K562 (cell line): Measurements from ENCODE around the gene MAD2L1BP. TPM values are rescaled to one million over a fixed set of nuclear protein-coding genes. Genes with fewer than 3 reads are reported as not detected.
A peak's percentile ranks its signal among the peaks of the same experiment; 100 is the strongest.

Experiments used
- FOS ChIP-seq: IDR thresholded peaks from 3 replicates; pipeline ENCODE4 v1.6.1; 2011; ENCODE audit not compliant: insufficient read length; ENCODE audit errors: extremely low read depth
- HDAC3 ChIP-seq: fragments of 450-650 bp; IDR thresholded peaks from 2 replicates; pipeline ENCODE4 v1.6.1; 2018; ENCODE audit warnings: borderline replicate concordance, mild to moderate bottlenecking, moderate library complexity; ENCODE audit not compliant: partially characterized antibody
- HDGF ChIP-seq: fragments of 450-650 bp; IDR thresholded peaks from 2 replicates; pipeline ENCODE4 v1.6.1; 2016
- KDM2B ChIP-seq: fragments of 250-450 bp; sonication (Bioruptor Pico); IDR thresholded peaks from 2 replicates; pipeline ENCODE4 v1.8.0; 2021; ENCODE audit warnings: mild to moderate bottlenecking, moderate library complexity
- KLF10 ChIP-seq: fragments of 250-450 bp; sonication (Bioruptor Pico); IDR thresholded peaks from 2 replicates; pipeline ENCODE4 v1.6.1; 2021; ENCODE audit warnings: matching md5 sums
- KLF16 ChIP-seq: IDR thresholded peaks from 2 replicates; pipeline ENCODE4 v1.6.1; 2016; ENCODE audit warnings: antibody characterized with exemption
- NFXL1 ChIP-seq: fragments of 450-650 bp; formaldehyde crosslinking; IDR thresholded peaks from 2 replicates; pipeline ENCODE4 v1.4.0; 2021; ENCODE audit warnings: mild to moderate bottlenecking
- RCOR1 ChIP-seq, 2 experiments: IDR thresholded peaks; 2 replicates each; pipeline ENCODE4 v1.6.1; 2012; ENCODE audit warnings: low read depth in 2 of 2, low read length in 2 of 2, borderline replicate concordance in 1 of 2, improper control_type of control experiment in 1 of 2
- SETDB1 ChIP-seq: IDR thresholded peaks from one replicate; pipeline ENCODE4 v1.6.1; 2012; ENCODE audit warnings: low read length, control low read depth, inconsistent platforms
- SMARCE1 ChIP-seq: fragments of 450-650 bp; IDR thresholded peaks from 2 replicates; pipeline ENCODE4 v1.7.1; 2016; ENCODE audit warnings: mild to moderate bottlenecking
- SP2 ChIP-seq: IDR thresholded peaks from 2 replicates; pipeline ENCODE4 v1.6.1; 2011; ENCODE audit warnings: mild to moderate bottlenecking, low read depth, low read length, moderate library complexity; ENCODE audit not compliant: poor library complexity, severe bottlenecking; ENCODE audit errors: extremely low read depth
- SUPT5H ChIP-seq: fragments of 450-650 bp; IDR thresholded peaks from 2 replicates; pipeline ENCODE4 v1.6.1; 2016
- TBP ChIP-seq: optimal IDR thresholded peaks from 2 replicates; pipeline ENCODE3; 2011; ENCODE audit warnings: low read depth, low read length, improper control_type of control experiment
- THRA ChIP-seq: fragments of 450-650 bp; IDR thresholded peaks from 2 replicates; pipeline ENCODE4 v1.6.1; 2017; ENCODE audit warnings: mild to moderate bottlenecking, moderate library complexity
- ZNF609 ChIP-seq: sonication (generic); formaldehyde crosslinking; IDR thresholded peaks from 2 replicates; pipeline ENCODE4 v1.8.1; 2023; ENCODE audit warnings: missing genetic modification reagents, mild to moderate bottlenecking, borderline replicate concordance
- polyA plus RNA-seq, 8 experiments: library from polyadenylated mRNA; depleted of rRNA in 4 of 8; stranded (reverse) in 5 of 8; unstranded in 3 of 8; fragments of >200 nt; fragmentation: Nextera tagmentation in 2 of 8; fragmentation: Illumina TruSeq in 1 of 8; extraction: Ambion mirVana in 2 of 8; extraction: Trizol in 1 of 8; gene quantifications; 2 replicates each; pipeline versions ENCODE4 v1.2.1 to v1.2.3, GENCODE V29; 2011 to 2014; ENCODE audit warnings: inconsistent platforms in 1 of 8, missing spikeins in 1 of 8
- total RNA-seq, 7 experiments: library from RNA; depleted of rRNA in 6 of 7; stranded (reverse); fragments of >200 nt in 6 of 7; fragmentation: Illumina TruSeq in 2 of 7; extraction: Trizol in 2 of 7; gene quantifications; 2 replicates each; pipeline versions ENCODE4 v1.2.1 to v1.2.3, GENCODE V29; 2011 to 2021; ENCODE audit warnings: low replicate concordance in 1 of 7
- TF ChIP-seq, protein P1 (sequence below): fragments of 250-450 bp; sonication (Bioruptor Pico); IDR thresholded peaks from 2 replicates; pipeline ENCODE4 v1.8.0; 2022; ENCODE audit warnings: moderate library complexity, mild to moderate bottlenecking, inconsistent platforms
- TF ChIP-seq, protein P2 (sequence below): fragments of 450-650 bp; IDR thresholded peaks from 2 replicates; pipeline ENCODE4 v1.6.1; 2016
- TF ChIP-seq, protein P3 (sequence below): fragments of 450-650 bp; formaldehyde crosslinking; conservative IDR thresholded peaks from 2 replicates; pipeline ENCODE4 v1.4.0; 2022; ENCODE audit warnings: mild to moderate bottlenecking, missing genetic modification characterization
- TF ChIP-seq, protein P4 (sequence below): sonication (generic); formaldehyde crosslinking; IDR thresholded peaks from 2 replicates; pipeline ENCODE4 v1.9.0; 2022; ENCODE audit warnings: mild to moderate bottlenecking, missing genetic modification reagents

MAD2L1BP gene
- total and polyA plus RNA-seq, 9 of the 15 experiments (the other 6 are each of a cell fraction or from before 2014, with no cell fraction given), result 69.7 to 321 (median 111) TPM

DNA sequence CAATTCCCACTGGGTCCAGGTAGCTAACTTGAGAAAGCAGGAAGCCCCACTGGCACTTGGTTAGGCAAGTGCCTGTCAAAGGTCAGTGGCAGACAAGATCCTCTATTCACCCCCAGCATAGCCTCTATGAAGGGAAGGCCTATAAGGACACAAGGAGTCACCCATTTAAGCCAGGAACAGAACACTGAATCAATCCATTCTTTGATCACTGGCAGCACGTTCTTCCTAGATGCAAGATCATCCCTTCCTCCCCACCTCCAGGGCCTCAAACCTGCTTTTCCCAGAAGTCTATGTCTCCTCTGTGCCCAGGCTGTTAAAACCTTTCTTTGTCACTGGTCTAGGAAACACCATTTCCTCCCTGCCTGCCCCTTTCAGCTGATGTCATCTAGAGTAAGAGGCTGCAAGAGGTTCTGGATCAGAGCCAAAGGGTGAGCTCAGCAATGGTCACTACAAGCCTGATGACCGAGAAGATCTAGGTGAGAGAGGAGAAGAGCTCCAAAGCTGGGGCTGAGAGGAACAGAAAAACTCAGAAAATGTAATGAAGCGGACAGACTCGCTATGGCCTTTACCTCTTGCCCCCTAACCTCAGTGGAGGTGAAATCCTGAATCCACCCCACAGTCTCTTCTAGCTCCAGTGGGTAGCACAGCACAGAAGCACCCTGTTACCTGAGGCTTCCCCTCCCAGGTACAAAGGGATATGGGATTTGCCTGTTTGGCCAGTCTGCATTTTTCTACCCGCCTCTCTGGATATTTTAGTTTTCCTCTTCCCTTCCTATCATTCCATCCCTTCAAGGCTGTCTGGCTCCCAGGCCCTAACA lies 8.4 kb upstream of the MAD2L1BP start (continued):
- TF ChIP-seq ZNF609 (CRISPR knock-in tag) (no peak), KLF10 (CRISPR knock-in tag) (no peak; the same call in 1 of the 2 replicates), SETDB1 (no peak), KDM2B (CRISPR knock-in tag) (no peak), SP2 (no peak), THRA (no peak), SUPT5H (peak; percentile 77), KLF16 (no peak), NFXL1 (CRISPR knock-in tag) (peak; percentile 91; the same call in 1 of the 2 replicates), HDGF (no peak), SMARCE1 (peak; percentile 85), RCOR1 (IDR thresholded peaks at IDR 0.05; ENCODE audit: borderline replicate concordance in 1 of 2, low read depth in 2 of 2, low read length in 2 of 2) (no peak), HDAC3 (no peak), TBP (peak; percentile 57), FOS (no peak)
- TF ChIP-seq, protein P1, sequence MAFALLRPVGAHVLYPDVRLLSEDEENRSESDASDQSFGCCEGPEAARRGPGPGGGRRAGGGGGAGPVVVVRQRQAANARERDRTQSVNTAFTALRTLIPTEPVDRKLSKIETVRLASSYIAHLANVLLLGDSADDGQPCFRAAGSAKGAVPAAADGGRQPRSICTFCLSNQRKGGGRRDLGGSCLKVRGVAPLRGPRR (CRISPR knock-in tag), result peak; percentile 88
- TF ChIP-seq, protein P2, sequence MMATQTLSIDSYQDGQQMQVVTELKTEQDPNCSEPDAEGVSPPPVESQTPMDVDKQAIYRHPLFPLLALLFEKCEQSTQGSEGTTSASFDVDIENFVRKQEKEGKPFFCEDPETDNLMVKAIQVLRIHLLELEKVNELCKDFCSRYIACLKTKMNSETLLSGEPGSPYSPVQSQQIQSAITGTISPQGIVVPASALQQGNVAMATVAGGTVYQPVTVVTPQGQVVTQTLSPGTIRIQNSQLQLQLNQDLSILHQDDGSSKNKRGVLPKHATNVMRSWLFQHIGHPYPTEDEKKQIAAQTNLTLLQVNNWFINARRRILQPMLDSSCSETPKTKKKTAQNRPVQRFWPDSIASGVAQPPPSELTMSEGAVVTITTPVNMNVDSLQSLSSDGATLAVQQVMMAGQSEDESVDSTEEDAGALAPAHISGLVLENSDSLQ, result no peak; the same call in 1 of the 2 replicates
- TF ChIP-seq, protein P3, sequence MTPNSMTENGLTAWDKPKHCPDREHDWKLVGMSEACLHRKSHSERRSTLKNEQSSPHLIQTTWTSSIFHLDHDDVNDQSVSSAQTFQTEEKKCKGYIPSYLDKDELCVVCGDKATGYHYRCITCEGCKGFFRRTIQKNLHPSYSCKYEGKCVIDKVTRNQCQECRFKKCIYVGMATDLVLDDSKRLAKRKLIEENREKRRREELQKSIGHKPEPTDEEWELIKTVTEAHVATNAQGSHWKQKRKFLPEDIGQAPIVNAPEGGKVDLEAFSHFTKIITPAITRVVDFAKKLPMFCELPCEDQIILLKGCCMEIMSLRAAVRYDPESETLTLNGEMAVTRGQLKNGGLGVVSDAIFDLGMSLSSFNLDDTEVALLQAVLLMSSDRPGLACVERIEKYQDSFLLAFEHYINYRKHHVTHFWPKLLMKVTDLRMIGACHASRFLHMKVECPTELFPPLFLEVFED, result peak; percentile 95
- TF ChIP-seq, protein P4, sequence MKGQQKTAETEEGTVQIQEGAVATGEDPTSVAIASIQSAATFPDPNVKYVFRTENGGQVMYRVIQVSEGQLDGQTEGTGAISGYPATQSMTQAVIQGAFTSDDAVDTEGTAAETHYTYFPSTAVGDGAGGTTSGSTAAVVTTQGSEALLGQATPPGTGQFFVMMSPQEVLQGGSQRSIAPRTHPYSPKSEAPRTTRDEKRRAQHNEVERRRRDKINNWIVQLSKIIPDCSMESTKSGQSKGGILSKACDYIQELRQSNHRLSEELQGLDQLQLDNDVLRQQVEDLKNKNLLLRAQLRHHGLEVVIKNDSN (CRISPR knock-in tag), result no peak
